HepG2 (cell line): ENCODE data around the gene MT1A. TPM values are rescaled to one million over a fixed set of nuclear protein-coding genes. Genes with fewer than 3 reads are reported as not detected.
A peak's percentile ranks its signal among the peaks of the same experiment; 100 is the strongest.

ENCODE experiments used
- ATAC-seq: fragments of 200-7000 bp; cut with Tn5 transposase; 3 replicates; pipeline ENCODE4 v1.9.1; 2020; ENCODE audit warnings: mild to moderate bottlenecking, moderate library complexity
- BruUV-seq: library from RNA; stranded (reverse); fragments of 400-500 nt; replicated peaks from 2 replicates; lab custom pipeline; 2021; lab: Mats Ljungman, UMichigan
- CTCF ChIA-PET: fragments of 300-600 bp; formaldehyde crosslinking; extraction: SDS; loops from one replicate; lab custom pipeline; 2021; ENCODE audit warnings: low total read pairs, inconsistent platforms, low intra/inter-chr PET ratio; lab: Yijun Ruan, JAX
- POLR2A ChIA-PET: fragments of 350-600 bp; sonication (Branson Sonifier 250); formaldehyde crosslinking; loops from one replicate; lab custom pipeline; 2020; ENCODE audit warnings: antibody characterized with exemption, inconsistent platforms; lab: Yijun Ruan, JAX
- DNase-seq: peaks from one replicate; pipeline ENCODE4 v3.0.0-alpha.2; 2015; ENCODE audit warnings: low spot score
- FAIRE-seq: peaks from 3 replicates; lab custom pipeline; 2011; peaks lifted over from hg19 to GRCh38; lab: Jason Lieb, UNC
- H2AFZ ChIP-seq: one replicate; pipeline ENCODE4 v1.6.1; 2011; ENCODE audit warnings: low read length, inconsistent platforms
- H3K27ac ChIP-seq: fragments of 300-600 bp; 3 replicates; pipeline ENCODE4 v1.8.0; 2011; ENCODE audit warnings: mixed run types, mild to moderate bottlenecking, mixed read lengths, low read length, inconsistent platforms; ENCODE audit not compliant: insufficient read depth; ENCODE audit errors: extremely low read length
- H3K27me3 ChIP-seq, 2 experiments: fragments of 200-600 bp in 1 of 2; 2 replicates in 1 of 2; 3 replicates in 1 of 2; pipeline versions ENCODE4 v1.6.0 to v1.8.0; 2011; ENCODE audit warnings: low read length in 2 of 2, mild to moderate bottlenecking in 2 of 2, moderate library complexity in 2 of 2, inconsistent platforms in 1 of 2; ENCODE audit not compliant: insufficient read depth in 2 of 2, control insufficient read depth in 1 of 2
- H3K36me3 ChIP-seq, 2 experiments: fragments of 200-600 bp in 1 of 2; replicated peaks in 1 of 2; 2 replicates in 1 of 2; 3 replicates in 1 of 2; pipeline versions ENCODE4 v1.5.1 to v1.8.0; 2011; ENCODE audit warnings: low read length in 2 of 2, inconsistent platforms in 1 of 2; ENCODE audit not compliant: insufficient read depth in 2 of 2, control insufficient read depth in 1 of 2
- H3K4me1 ChIP-seq: 2 replicates; pipeline ENCODE4 v1.5.1; 2012; ENCODE audit warnings: low read length, inconsistent platforms; ENCODE audit not compliant: insufficient read depth
- H3K4me2 ChIP-seq: 2 replicates; pipeline ENCODE4 v1.6.0; 2011; ENCODE audit warnings: low read depth, low read length, inconsistent platforms
- H3K4me3 ChIP-seq, 3 experiments: fragments of 200-600 bp in 1 of 3; sonication (generic), shearing (Covaris generic) in 1 of 3; replicated peaks in 1 of 3; 2 replicates each; pipeline ENCODE4 v1.5.1; 2011 to 2016; ENCODE audit warnings: low read length in 3 of 3, inconsistent platforms in 2 of 3, low read depth in 2 of 3, mild to moderate bottlenecking in 2 of 3, control low read depth in 1 of 3, mixed read lengths in 1 of 3; ENCODE audit not compliant: insufficient read depth in 1 of 3
- H3K79me2 ChIP-seq: one replicate; pipeline ENCODE4 v1.6.1; 2011; ENCODE audit warnings: low read length, inconsistent platforms; ENCODE audit not compliant: insufficient read depth
- H3K9ac ChIP-seq: 2 replicates; pipeline ENCODE4 v1.6.0; 2011; ENCODE audit warnings: mild to moderate bottlenecking, low read depth, low read length, inconsistent platforms; ENCODE audit not compliant: insufficient read depth
- H3K9me3 ChIP-seq: 2 replicates; pipeline ENCODE4 v1.5.1; 2012; ENCODE audit warnings: mild to moderate bottlenecking, low read length
- H4K20me1 ChIP-seq: 2 replicates; pipeline ENCODE4 v1.6.0; 2011; ENCODE audit warnings: inconsistent platforms, mild to moderate bottlenecking, low read length, moderate library complexity; ENCODE audit not compliant: insufficient read depth
- FOSL2 ChIP-seq: sonication (generic); formaldehyde crosslinking; IDR thresholded peaks from 2 replicates; pipeline ENCODE4 v1.4.0; 2020; ENCODE audit warnings: missing genetic modification reagents
- SALL2 ChIP-seq: sonication (generic); formaldehyde crosslinking; IDR thresholded peaks from 2 replicates; pipeline ENCODE4 v1.8.1; 2023; ENCODE audit warnings: mild to moderate bottlenecking, missing genetic modification reagents, inconsistent platforms
- WGBS: methylation state at CpG from one replicate; pipeline ENCODE4 v1.1.6; 2017; ENCODE audit warnings: low lambda C conversion rate; 5-methylcytosine and 5-hydroxymethylcytosine counted together
- in situ Hi-C: cut with HindIII; loops from 2 replicates; pipeline ENCODE4 v1.10.0; 2017; ENCODE audit warnings: low pct_unique_long_range_greater_than_20kb; ENCODE audit not compliant: extremely low pct_ligation_motif_present
- intact Hi-C: fragments of 100-400 bp; cut with micrococcal nuclease; formaldehyde crosslinking; loops from one replicate; pipeline ENCODE4 v1.10.0; 2022; ENCODE audit not compliant: unreplicated experiment
- polyA plus RNA-seq, 8 experiments: library from polyadenylated mRNA; depleted of rRNA in 3 of 8; stranded (reverse) in 7 of 8; unstranded in 1 of 8; fragments of >200 nt; fragmentation: Illumina TruSeq in 4 of 8; extraction: Trizol in 4 of 8; gene quantifications; 2 replicates each; pipeline versions ENCODE4 v1.2.1 to v1.2.3, GENCODE V29; 2011 to 2016; ENCODE audit warnings: low read depth in 4 of 8, missing spikeins in 1 of 8, mixed read lengths in 1 of 8; ENCODE audit not compliant: insufficient read depth in 1 of 8
- total RNA-seq, 5 experiments: library from RNA; depleted of rRNA; stranded (reverse); fragments of >200 nt; fragmentation: Illumina TruSeq; extraction: Trizol; gene quantifications; 2 replicates each; pipeline ENCODE4 v1.2.3, GENCODE V29; 2016; ENCODE audit warnings: low read depth in 1 of 5
- TF ChIP-seq, protein P1 (sequence below): sonication (generic); formaldehyde crosslinking; IDR thresholded peaks from 2 replicates; pipeline ENCODE4 v1.5.0; 2020; ENCODE audit warnings: mild to moderate bottlenecking, missing genetic modification reagents

The MT1A gene
- total and polyA plus RNA-seq, 2 of the 13 experiments (the other 11 are each of a cell fraction or from before 2014, with no cell fraction given): 8.3 to 10.4 TPM

DNA sequence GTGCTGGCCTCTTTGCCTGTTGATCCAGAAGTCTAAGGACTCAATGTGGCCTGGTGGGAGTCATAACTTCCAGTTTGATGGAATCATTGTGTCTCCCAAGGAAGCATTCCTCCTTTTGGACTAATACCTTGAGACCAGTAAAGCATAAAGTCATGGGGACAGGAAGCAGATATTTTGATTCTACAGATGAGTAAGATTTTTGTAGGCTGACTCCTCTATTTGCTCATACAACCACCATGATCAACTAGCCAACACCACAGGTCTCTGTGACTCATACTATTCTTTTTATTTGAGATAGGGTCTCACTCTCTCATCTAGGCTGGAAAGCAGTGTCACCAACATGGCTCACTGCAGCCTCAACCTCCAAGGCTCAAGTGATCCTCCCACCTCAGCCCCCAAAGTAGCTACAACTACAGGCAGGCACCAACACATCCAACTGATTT, 23.9 kb upstream of the MT1A start:
- H4K20me1 ChIP-seq: no peaks in the 10 kb centered on the region
- intact Hi-C loops (no loop called here), in situ Hi-C loops (no loop called here)
- H3K4me1 ChIP-seq: peaks cover 34% of the 10 kb centered on the region
- peak; percentile 28 for TF ChIP-seq FOSL2
- TF ChIP-seq, protein P1, sequence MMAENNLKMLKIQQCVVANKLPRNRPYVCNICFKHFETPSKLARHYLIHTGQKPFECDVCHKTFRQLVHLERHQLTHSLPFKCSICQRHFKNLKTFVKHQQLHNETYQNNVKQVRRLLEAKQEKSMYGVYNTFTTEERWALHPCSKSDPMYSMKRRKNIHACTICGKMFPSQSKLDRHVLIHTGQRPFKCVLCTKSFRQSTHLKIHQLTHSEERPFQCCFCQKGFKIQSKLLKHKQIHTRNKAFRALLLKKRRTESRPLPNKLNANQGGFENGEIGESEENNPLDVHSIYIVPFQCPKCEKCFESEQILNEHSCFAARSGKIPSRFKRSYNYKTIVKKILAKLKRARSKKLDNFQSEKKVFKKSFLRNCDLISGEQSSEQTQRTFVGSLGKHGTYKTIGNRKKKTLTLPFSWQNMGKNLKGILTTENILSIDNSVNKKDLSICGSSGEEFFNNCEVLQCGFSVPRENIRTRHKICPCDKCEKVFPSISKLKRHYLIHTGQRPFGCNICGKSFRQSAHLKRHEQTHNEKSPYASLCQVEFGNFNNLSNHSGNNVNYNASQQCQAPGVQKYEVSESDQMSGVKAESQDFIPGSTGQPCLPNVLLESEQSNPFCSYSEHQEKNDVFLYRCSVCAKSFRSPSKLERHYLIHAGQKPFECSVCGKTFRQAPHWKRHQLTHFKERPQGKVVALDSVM (CRISPR knock-in tag): no peak
- DNase-seq: peak; percentile 39
- H3K36me3 ChIP-seq: no peaks in the 10 kb centered on the region
- H3K9ac ChIP-seq: no peak overlapping the region
- ChIA-PET POLR2A (interaction anchor here (1.5 kb wide), 1 partner anchor 11 kb away, joined by 6 read pairs; the partner anchor contains the start of gene MT1E), CTCF (no interaction called here)
- H3K4me2 ChIP-seq: no peak overlapping the region
- H3K27me3 ChIP-seq: peaks cover 11 to 30% of the 10 kb centered on the region in 2 experiments; a peak in 4 of 5 replicates
- no TSS peak for BruUV-seq
- no peak for ATAC-seq
- H3K9me3 ChIP-seq: no peaks in the 10 kb centered on the region
- no peak overlapping the region for H3K27ac ChIP-seq
- FAIRE-seq: no peak
- no peak overlapping the region for H2AFZ ChIP-seq
- no peaks in the 10 kb centered on the region for H3K79me2 ChIP-seq
- no peak overlapping the region for H3K4me3 ChIP-seq

GRCh38 chr16:56615353-56615752, 23.1 kb upstream of the MT1A start:
- H3K4me3 ChIP-seq: no peak overlapping the region
- no peak for FAIRE-seq
- peaks cover 11 to 33% of the 10 kb centered on the region in 2 experiments; a peak in 4 of 5 replicates for H3K27me3 ChIP-seq
- no peaks in the 10 kb centered on the region for H3K79me2 ChIP-seq
- intact Hi-C loops: no loop called here
- H4K20me1 ChIP-seq: no peaks in the 10 kb centered on the region
- H3K4me2 ChIP-seq: no peak overlapping the region
- no TSS peak for BruUV-seq
- in situ Hi-C loops: no loop called here
- H3K36me3 ChIP-seq: no peaks in the 10 kb centered on the region
- peaks cover 26% of the 10 kb centered on the region for H3K4me1 ChIP-seq
- no peak for TF ChIP-seq SALL2 (CRISPR knock-in tag)
- no peak overlapping the region for H2AFZ ChIP-seq
- no peak overlapping the region for H3K27ac ChIP-seq
- no peak overlapping the region for H3K9ac ChIP-seq
- ATAC-seq: no peak
- ChIA-PET POLR2A (interaction anchor here (1.5 kb wide), 1 partner anchor 10 kb away, joined by 6 read pairs; the partner anchor contains the start of gene MT1E), CTCF (no interaction called here)
- H3K9me3 ChIP-seq: no peaks in the 10 kb centered on the region
- no peak for DNase-seq
- WGBS: 47% methylated on average over 3 of the region's 3 CpGs
